Activated T-cell treated with anti-CD3 and anti-CD28 coated beads, Interleukin-2, amount 50 U/mL, for 24 hours (primary cell): Measurements from ENCODE around the gene SPDEF.
A peak's percentile ranks its signal among the peaks of the same experiment; 100 is the strongest.

Source experiments
- DNase-seq: peaks from one replicate; pipeline ENCODE4 v3.0.0-alpha.2; 2020
- H3K27ac Mint-ChIP-seq: 2 replicates; pipeline ENCODE4 v1.8.0; 2020; ENCODE audit warnings: mild to moderate bottlenecking, mixed read lengths
- H3K27me3 Mint-ChIP-seq: 2 replicates; pipeline ENCODE4 v1.8.0; 2020; ENCODE audit warnings: mixed read lengths
- H3K36me3 Mint-ChIP-seq: 2 replicates; pipeline ENCODE4 v1.8.0; 2020; ENCODE audit warnings: low read depth, mixed read lengths
- H3K4me1 Mint-ChIP-seq: 2 replicates; pipeline ENCODE4 v1.8.0; 2020; ENCODE audit warnings: low read depth, mixed read lengths
- H3K4me3 Mint-ChIP-seq: 2 replicates; pipeline ENCODE4 v1.8.0; 2020; ENCODE audit warnings: mild to moderate bottlenecking, moderate library complexity, mixed read lengths
- H3K9me3 Mint-ChIP-seq: 2 replicates; pipeline ENCODE4 v1.8.0; 2020; ENCODE audit warnings: mixed read lengths

The SPDEF gene

GRCh38 chr6:34536251-34536958 is 19.7 kb downstream of the SPDEF start:
- Mint-ChIP-seq H3K4me1 (no peaks in the 10 kb centered on the region), H3K36me3 (no peaks in the 10 kb centered on the region), H3K4me3 (no peak overlapping the region), H3K27ac (no peak overlapping the region), H3K9me3 (no peaks in the 10 kb centered on the region), H3K27me3 (no peaks in the 10 kb centered on the region)
- no peak for DNase-seq

- no peak for DNase-seq
- Mint-ChIP-seq H3K4me1 (no peaks in the 10 kb centered on the region), H3K36me3 (no peaks in the 10 kb centered on the region), H3K9me3 (no peaks in the 10 kb centered on the region), H3K27me3 (no peaks in the 10 kb centered on the region), H3K4me3 (no peak overlapping the region), H3K27ac (no peak overlapping the region)
Observed at GRCh38 chr6:34535646-34536045, 20.5 kb downstream of the SPDEF start.

- H3K27ac Mint-ChIP-seq: no peak overlapping the region
- DNase-seq: no peak
- no peaks in the 10 kb centered on the region for H3K4me1 Mint-ChIP-seq
- no peaks in the 10 kb centered on the region for H3K36me3 Mint-ChIP-seq
- H3K27me3 Mint-ChIP-seq: no peaks in the 10 kb centered on the region
- H3K9me3 Mint-ChIP-seq: no peaks in the 10 kb centered on the region
- no peak overlapping the region for H3K4me3 Mint-ChIP-seq
Observed at GRCh38 chr6:34535199-34535598, 20.9 kb downstream of the SPDEF start.

GRCh38 chr6:34534656-34535055 is 21.5 kb downstream of the SPDEF start:
- H3K4me3 Mint-ChIP-seq: no peak overlapping the region
- H3K27me3 Mint-ChIP-seq: no peaks in the 10 kb centered on the region
- H3K36me3 Mint-ChIP-seq: no peaks in the 10 kb centered on the region
- no peaks in the 10 kb centered on the region for H3K9me3 Mint-ChIP-seq
- no peak for DNase-seq
- no peak overlapping the region for H3K27ac Mint-ChIP-seq
- H3K4me1 Mint-ChIP-seq: no peaks in the 10 kb centered on the region

DNA sequence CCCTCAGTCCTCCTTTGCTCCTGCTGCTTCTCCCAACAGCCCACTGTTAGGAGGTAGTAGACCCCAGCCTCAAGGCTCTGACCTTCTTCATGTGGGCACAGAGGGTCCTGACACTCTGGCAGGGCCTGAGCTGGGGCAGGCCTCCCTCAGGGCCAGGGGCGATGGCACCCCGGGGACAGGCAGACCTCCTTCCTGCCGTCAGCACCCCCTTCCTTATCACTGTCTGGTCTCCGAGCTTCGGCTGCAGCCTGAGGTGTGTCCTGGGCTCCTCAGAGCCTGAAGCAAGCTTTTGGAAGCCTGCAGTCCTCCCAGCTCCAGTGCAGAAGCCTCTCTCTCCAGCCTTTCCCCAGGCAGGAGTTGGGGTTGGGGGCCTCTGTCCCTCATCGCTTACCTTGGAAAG is 22.0 kb downstream of the SPDEF start:
- Mint-ChIP-seq H3K4me1 (no peaks in the 10 kb centered on the region), H3K27ac (no peak overlapping the region), H3K9me3 (no peaks in the 10 kb centered on the region), H3K4me3 (no peak overlapping the region), H3K36me3 (no peaks in the 10 kb centered on the region), H3K27me3 (no peaks in the 10 kb centered on the region)
- no peak for DNase-seq

DNA sequence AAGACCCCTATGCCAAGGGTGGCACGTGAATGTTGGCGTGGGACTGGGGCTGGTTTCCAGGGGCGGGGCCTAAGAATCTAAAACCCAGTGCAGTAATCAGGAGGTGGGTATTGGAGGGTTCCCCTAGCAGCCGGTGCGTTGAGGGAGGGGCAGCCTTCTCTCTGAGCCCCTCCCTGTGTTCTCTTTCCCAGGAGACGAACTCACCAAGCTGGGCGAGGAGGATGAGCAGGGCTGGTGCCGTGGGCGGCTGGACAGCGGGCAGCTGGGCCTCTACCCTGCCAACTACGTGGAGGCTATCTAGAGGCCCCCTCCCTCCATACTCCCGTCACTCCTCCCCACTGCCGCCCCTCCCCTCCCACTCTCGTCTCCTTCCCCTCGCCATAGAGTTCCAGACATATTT is 23.9 kb downstream of the SPDEF start:
- Mint-ChIP-seq H3K4me3 (no peak overlapping the region), H3K27ac (no peak overlapping the region), H3K27me3 (no peaks in the 10 kb centered on the region), H3K9me3 (no peaks in the 10 kb centered on the region), H3K36me3 (no peaks in the 10 kb centered on the region), H3K4me1 (peaks cover 6% of the 10 kb centered on the region)
- no peak for DNase-seq

- Mint-ChIP-seq H3K27me3 (no peaks in the 10 kb centered on the region), H3K36me3 (no peaks in the 10 kb centered on the region), H3K4me3 (no peak overlapping the region), H3K4me1 (peaks cover 7% of the 10 kb centered on the region), H3K27ac (no peak overlapping the region), H3K9me3 (no peaks in the 10 kb centered on the region)
- no peak for DNase-seq
Observed at GRCh38 chr6:34531580-34532201, 24.4 kb downstream of the SPDEF start.

- Mint-ChIP-seq H3K9me3 (no peaks in the 10 kb centered on the region), H3K27me3 (no peaks in the 10 kb centered on the region), H3K36me3 (no peaks in the 10 kb centered on the region), H3K27ac (no peak overlapping the region), H3K4me1 (peaks cover 7% of the 10 kb centered on the region), H3K4me3 (no peak overlapping the region)
- no peak for DNase-seq
Observed at GRCh38 chr6:34530753-34531365, 25.3 kb downstream of the SPDEF start.

DNA sequence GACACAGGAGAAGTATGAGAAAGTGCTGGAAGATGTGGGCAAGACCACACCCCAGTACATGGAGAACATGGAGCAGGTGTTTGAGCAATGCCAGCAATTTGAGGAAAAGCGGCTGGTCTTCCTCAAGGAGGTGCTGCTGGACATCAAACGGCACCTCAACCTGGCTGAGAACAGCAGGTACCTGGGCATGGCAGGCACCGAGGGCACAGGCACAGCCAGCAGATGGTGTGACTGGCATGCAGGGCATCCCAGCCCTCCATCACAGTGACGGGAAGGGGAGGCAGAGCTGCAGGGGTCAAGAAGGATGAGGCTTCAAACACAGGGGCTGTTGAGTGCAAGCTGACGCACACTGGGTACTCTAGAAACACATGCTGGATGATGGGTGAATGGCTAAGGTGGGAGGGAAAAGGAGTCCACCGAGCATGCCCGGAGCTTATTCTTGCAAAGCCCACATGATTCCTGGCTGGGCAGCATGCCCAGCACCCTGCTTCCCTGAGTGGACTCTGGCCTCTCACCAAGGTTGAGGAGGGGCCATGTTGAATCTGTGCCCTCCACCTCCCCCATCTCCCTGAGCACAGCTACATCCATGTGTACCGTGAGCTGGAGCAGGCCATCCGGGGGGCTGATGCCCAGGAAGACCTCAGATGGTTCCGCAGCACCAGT is 26.3 kb downstream of the SPDEF start:
- H3K36me3 Mint-ChIP-seq: no peaks in the 10 kb centered on the region
- DNase-seq: no peak
- no peak overlapping the region for H3K4me3 Mint-ChIP-seq
- H3K9me3 Mint-ChIP-seq: no peaks in the 10 kb centered on the region
- no peaks in the 10 kb centered on the region for H3K27me3 Mint-ChIP-seq
- H3K27ac Mint-ChIP-seq: no peak overlapping the region
- peaks cover 7% of the 10 kb centered on the region for H3K4me1 Mint-ChIP-seq

DNA sequence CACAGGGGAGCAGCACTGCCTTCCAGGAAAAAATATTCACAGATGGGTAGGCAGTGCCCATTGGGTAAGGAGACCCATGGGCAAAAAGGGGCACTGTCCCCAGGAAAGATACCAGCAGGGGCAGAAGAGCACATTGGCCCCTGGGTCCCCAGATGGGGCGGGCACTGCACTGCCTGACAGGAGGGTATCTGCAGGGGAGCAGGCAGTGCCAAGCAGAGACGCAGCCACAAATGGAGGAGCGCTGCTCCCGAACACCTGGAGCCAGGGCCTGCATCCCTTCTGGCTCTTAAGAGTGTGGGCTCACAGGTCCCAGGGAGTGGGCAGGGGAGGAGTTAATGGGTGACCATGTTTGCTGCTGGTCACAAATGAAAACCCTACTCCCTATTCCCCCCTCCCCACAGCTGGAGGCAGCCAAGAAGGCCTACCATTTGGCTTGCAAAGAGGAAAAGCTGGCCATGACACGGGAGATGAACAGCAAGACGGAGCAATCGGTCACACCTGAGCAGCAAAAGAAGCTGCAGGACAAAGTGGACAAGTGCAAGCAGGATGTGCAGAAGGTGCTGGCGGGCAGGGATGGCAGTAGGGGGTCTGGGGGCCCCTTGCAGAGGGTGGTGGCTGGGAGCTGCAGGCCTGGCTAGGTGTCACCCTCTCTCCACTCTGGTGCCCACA is 27.0 kb downstream of the SPDEF start:
- no peak for DNase-seq
- no peaks in the 10 kb centered on the region for H3K27me3 Mint-ChIP-seq
- H3K4me3 Mint-ChIP-seq: no peak overlapping the region
- no peaks in the 10 kb centered on the region for H3K9me3 Mint-ChIP-seq
- peaks cover 7% of the 10 kb centered on the region for H3K4me1 Mint-ChIP-seq
- H3K27ac Mint-ChIP-seq: no peak overlapping the region
- no peaks in the 10 kb centered on the region for H3K36me3 Mint-ChIP-seq

DNA sequence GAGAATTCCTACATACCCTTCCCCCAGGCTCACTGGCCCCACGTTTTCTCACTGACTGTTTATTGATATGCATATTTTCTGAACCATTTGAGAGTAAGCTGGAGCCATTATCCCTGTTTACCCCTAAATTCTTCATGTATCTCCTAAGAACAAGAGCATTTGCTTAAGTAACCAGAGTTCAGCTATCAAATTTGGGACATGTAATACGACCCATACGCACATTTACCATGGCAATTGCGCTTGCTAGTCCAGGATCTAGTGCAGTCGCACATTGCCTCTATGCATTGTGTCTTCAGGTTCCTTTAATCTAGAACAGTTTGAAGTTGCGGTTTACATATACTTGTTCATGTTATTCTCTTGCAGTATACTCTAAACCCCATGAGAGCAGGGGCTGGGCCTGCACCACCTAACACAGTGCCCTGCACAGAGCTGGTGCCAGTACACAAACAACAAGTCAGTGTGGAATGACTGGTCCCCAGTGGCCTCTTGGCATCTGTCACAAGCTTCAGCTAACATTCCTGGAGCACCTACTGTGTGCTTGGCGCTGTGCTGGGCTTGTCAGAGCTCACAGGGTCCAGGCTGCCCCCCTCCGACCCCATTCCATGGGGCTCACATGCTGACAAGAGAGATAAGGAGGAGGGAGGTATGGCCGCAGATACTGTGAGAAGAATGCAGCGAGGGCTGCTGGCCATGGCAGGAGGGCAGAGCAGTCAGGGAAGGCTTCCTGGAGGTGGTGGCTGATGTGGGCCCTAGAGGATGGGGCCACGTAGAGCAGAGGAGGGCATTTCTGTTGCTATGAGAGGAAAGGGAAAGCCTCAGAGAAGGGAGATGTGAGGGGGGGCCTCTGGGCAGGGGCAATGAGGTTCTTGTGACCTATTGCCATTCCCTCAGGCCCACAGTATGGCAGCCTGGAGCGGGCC is 28.1 kb downstream of the SPDEF start:
- no peak overlapping the region for H3K27ac Mint-ChIP-seq
- H3K9me3 Mint-ChIP-seq: no peaks in the 10 kb centered on the region
- no peak for DNase-seq
- H3K27me3 Mint-ChIP-seq: no peaks in the 10 kb centered on the region
- H3K36me3 Mint-ChIP-seq: no peaks in the 10 kb centered on the region
- no peak overlapping the region for H3K4me3 Mint-ChIP-seq
- H3K4me1 Mint-ChIP-seq: peaks cover 7% of the 10 kb centered on the region

GRCh38 chr6:34526992-34527728 is 29.0 kb downstream of the SPDEF start:
- no peak overlapping the region for H3K4me3 Mint-ChIP-seq
- no peaks in the 10 kb centered on the region for H3K36me3 Mint-ChIP-seq
- H3K27ac Mint-ChIP-seq: no peak overlapping the region
- no peaks in the 10 kb centered on the region for H3K9me3 Mint-ChIP-seq
- H3K27me3 Mint-ChIP-seq: no peaks in the 10 kb centered on the region
- peak; percentile 97 for DNase-seq
- H3K4me1 Mint-ChIP-seq: peaks cover 7% of the 10 kb centered on the region

DNA sequence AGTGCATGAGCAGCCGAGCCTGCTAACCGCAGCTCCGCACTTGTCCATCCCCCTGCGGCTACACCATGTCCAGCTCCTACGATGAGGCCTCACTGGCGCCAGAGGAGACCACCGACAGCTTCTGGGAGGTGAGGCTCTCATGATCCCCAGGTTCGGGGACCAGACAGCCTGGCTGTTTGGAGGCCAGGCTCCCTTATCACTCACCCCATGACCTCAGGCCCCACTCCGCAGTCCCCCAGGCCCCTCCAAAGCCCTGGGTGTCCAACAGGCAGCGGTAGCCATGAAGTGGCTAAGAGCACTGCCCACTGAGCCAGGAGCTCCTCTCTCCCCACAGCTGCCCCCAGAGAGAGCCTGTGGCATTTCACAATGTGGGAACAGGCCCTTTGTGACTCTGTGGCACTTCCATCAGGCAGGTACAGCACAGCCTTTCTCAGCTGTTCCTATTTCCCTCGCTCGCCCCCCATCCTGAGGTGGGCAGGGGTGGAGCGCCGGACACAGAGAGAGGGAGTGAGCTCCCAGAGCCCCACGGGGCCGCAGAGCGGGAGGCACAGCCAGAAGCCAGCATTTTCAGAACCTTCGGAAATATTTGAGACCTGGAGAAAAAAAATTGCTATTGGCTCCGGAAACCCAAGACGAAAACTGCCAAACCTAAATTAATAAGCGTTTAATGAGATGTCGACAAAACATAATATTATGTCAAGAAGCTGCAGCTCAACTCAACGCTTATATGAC is 29.7 kb downstream of the SPDEF start:
- no peak overlapping the region for H3K27ac Mint-ChIP-seq
- peaks cover 7% of the 10 kb centered on the region for H3K4me1 Mint-ChIP-seq
- H3K4me3 Mint-ChIP-seq: no peak overlapping the region
- H3K9me3 Mint-ChIP-seq: no peaks in the 10 kb centered on the region
- H3K36me3 Mint-ChIP-seq: no peaks in the 10 kb centered on the region
- H3K27me3 Mint-ChIP-seq: no peaks in the 10 kb centered on the region
- peak; percentile 35 for DNase-seq
